HG03097 (cell line): ENCODE data around the gene SLC39A1.

Source experiments
- ATAC-seq: cut with Tn5 transposase; IDR thresholded peaks from one replicate; pipeline ENCODE4 v1.9.1; 2021; ENCODE audit not compliant: unreplicated experiment, low FRiP score

The SLC39A1 gene

GRCh38 chr1:153977250-153978240 lies 14.2 kb upstream of the SLC39A1 start, which contains the start of gene JTB:
Gene JTB (minus strand): TSS chr1:153977674. CDS start chr1:153977252, 422 bp downstream.
- peak; percentile 60 for ATAC-seq

- no peak for ATAC-seq
Observed at GRCh38 chr1:153976819-153977249, 13.5 kb upstream of the SLC39A1 start.

- ATAC-seq: no peak
Observed at GRCh38 chr1:153973525-153973924, 10.2 kb upstream of the SLC39A1 start.

- no peak for ATAC-seq
Observed at GRCh38 chr1:153973071-153973470, 9.7 kb upstream of the SLC39A1 start.

GRCh38 chr1:153970346-153970745 lies 7.0 kb upstream of the SLC39A1 start:
- no peak for ATAC-seq

- ATAC-seq: no peak
Observed at GRCh38 chr1:153968972-153969371, 5.6 kb upstream of the SLC39A1 start.

GRCh38 chr1:153968408-153968807 lies 5.1 kb upstream of the SLC39A1 start:
- no peak for ATAC-seq

GRCh38 chr1:153968000-153968363 lies 4.6 kb upstream of the SLC39A1 start:
- no peak for ATAC-seq

GRCh38 chr1:153967107-153967999 lies 4.0 kb upstream of the SLC39A1 start, which contains the start of gene CREB3L4:
Gene CREB3L4 (plus strand): TSS chr1:153967902. CDS start chr1:153968526, 624 bp downstream.
- peak; percentile 75 for ATAC-seq

- ATAC-seq: no peak
Observed at GRCh38 chr1:153963850-153964331, 554 bp upstream of the SLC39A1 start.

GRCh38 chr1:153962088-153963029 lies 978 bp downstream of the SLC39A1 start:
- no peak for ATAC-seq

GRCh38 chr1:153961421-153961820 lies 1.9 kb downstream of the SLC39A1 start:
- ATAC-seq: no peak

- ATAC-seq: no peak
Observed at GRCh38 chr1:153960206-153960605, 3.1 kb downstream of the SLC39A1 start.

GRCh38 chr1:153959454-153959853 lies 3.9 kb downstream of the SLC39A1 start:
- ATAC-seq: no peak

GRCh38 chr1:153958961-153959260 lies 4.4 kb downstream of the SLC39A1 start:
- no peak for ATAC-seq

GRCh38 chr1:153958111-153958960 lies 5.0 kb downstream of the SLC39A1 start, which contains the start of gene CRTC2:
Gene CRTC2 (minus strand): TSS chr1:153958612. CDS start chr1:153958497, 115 bp downstream.
- peak; percentile 70 for ATAC-seq

GRCh38 chr1:153957744-153958110 lies 5.6 kb downstream of the SLC39A1 start:
- ATAC-seq: peak; percentile 13

- no peak for ATAC-seq
Observed at GRCh38 chr1:153956997-153957715, 6.2 kb downstream of the SLC39A1 start.
